ENCODE measurements around the gene SNAPC3.

DNA sequence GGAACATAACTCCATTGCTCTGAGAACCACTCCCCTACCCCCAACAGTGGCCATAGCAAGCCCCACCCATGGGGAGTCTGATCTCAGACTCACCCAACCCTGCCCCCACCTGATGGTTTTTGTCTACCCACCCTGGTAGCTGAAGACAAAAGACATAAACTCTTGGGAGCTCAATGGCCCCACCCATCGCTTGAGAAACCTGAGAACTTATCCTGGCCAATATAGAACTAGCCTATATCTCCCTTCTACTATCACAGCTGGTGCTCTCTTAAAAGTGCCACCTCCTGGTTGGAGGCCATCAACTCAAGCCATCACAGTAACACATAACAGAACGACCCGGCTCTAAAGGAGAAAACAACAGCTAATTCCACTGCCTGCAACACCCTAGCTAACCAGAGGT, 47.9 kb upstream of the SNAPC3 start:
- TF ChIP-seq, protein P1, sequence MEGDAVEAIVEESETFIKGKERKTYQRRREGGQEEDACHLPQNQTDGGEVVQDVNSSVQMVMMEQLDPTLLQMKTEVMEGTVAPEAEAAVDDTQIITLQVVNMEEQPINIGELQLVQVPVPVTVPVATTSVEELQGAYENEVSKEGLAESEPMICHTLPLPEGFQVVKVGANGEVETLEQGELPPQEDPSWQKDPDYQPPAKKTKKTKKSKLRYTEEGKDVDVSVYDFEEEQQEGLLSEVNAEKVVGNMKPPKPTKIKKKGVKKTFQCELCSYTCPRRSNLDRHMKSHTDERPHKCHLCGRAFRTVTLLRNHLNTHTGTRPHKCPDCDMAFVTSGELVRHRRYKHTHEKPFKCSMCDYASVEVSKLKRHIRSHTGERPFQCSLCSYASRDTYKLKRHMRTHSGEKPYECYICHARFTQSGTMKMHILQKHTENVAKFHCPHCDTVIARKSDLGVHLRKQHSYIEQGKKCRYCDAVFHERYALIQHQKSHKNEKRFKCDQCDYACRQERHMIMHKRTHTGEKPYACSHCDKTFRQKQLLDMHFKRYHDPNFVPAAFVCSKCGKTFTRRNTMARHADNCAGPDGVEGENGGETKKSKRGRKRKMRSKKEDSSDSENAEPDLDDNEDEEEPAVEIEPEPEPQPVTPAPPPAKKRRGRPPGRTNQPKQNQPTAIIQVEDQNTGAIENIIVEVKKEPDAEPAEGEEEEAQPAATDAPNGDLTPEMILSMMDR (IDR thresholded peaks at IDR 0.05): no peak
- TF ChIP-seq POLR2AphosphoS5 (IDR thresholded peaks at IDR 0.05) (no peak), POLR2A (IDR thresholded peaks at IDR 0.05) (no peak)

Measured in stomach (tissue), 4 donors.